Suprapubic skin (tissue), 3 donors: ENCODE measurements around the gene CSAG3.

Experiments
- POLR2A ChIP-seq, 2 donors: fragments of 450-650 bp; IDR thresholded peaks; one replicate each; pipeline ENCODE4 v1.6.1; 2017; ENCODE audit warnings: antibody characterized with exemption in 2 of 2, mild to moderate bottlenecking in 2 of 2, moderate library complexity in 2 of 2
- TF ChIP-seq, protein P1 (sequence below), 2 donors: fragments of 200-600 bp in 1 of 2; fragments of 450-650 bp in 1 of 2; sonication (generic) in 1 of 2; IDR thresholded peaks; one replicate each; pipeline ENCODE4 v1.5.1; 2016 to 2019; ENCODE audit warnings: antibody characterized with exemption in 2 of 2, mild to moderate bottlenecking in 1 of 2, moderate library complexity in 1 of 2

DNA sequence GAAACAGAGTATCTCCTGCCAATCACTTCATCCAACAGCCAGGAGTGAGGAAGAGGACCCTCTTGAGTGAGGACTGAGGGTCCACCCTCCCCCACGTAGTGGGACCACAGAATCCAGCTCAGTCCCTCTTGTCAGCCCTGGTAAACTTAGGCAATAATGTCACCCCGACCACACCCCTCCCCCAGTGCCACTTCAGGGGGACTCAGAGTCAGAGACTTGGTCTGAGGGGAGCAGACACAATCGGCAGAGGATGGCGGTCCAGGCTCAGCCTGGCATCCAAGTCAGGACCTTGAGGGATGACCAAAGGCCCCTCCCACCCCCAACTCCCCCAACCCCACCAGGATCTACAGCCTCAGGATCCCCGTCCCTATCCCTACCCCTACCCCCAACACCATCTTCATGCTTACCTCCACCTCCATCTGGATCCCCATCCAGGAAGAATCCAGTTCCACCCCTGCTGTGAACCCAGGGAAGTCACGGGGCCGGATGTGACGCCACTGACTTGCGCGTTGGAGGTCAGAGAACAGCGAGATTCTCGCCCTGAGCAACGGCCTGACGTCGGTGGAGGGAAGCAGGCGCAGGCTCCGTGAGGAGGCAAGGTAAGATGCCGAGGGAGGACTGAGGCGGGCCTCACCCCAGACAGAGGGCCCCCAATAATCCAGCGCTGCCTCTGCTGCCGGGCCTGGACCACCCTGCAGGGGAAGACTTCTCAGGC, 25.6 kb upstream of the CSAG3 start, which contains the start of the genes CSAG1 and MAGEA12:
- TF ChIP-seq, protein P1, sequence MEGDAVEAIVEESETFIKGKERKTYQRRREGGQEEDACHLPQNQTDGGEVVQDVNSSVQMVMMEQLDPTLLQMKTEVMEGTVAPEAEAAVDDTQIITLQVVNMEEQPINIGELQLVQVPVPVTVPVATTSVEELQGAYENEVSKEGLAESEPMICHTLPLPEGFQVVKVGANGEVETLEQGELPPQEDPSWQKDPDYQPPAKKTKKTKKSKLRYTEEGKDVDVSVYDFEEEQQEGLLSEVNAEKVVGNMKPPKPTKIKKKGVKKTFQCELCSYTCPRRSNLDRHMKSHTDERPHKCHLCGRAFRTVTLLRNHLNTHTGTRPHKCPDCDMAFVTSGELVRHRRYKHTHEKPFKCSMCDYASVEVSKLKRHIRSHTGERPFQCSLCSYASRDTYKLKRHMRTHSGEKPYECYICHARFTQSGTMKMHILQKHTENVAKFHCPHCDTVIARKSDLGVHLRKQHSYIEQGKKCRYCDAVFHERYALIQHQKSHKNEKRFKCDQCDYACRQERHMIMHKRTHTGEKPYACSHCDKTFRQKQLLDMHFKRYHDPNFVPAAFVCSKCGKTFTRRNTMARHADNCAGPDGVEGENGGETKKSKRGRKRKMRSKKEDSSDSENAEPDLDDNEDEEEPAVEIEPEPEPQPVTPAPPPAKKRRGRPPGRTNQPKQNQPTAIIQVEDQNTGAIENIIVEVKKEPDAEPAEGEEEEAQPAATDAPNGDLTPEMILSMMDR (IDR thresholded peaks at IDR 0.05) = no peak
- TF ChIP-seq POLR2A (IDR thresholded peaks at IDR 0.05) = no peak
